Mesothelial cell of epicardium (in vitro differentiated cells): ENCODE results near the gene SLC26A1. TPM values are rescaled to one million over a fixed set of nuclear protein-coding genes. Genes with fewer than 3 reads are reported as not detected.

ENCODE experiments used
- DNase-seq, 2 experiments: peaks; one replicate each; pipeline ENCODE4 v3.0.0; 2021; ENCODE audit warnings: low spot score in 2 of 2; ENCODE audit not compliant: unreplicated experiment in 2 of 2
- H3K27ac Mint-ChIP-seq: 2 replicates; pipeline ENCODE4 v1.8.0; 2021; ENCODE audit warnings: mixed read lengths
- H3K27me3 Mint-ChIP-seq: 2 replicates; pipeline ENCODE4 v1.8.0; 2021; ENCODE audit warnings: low read depth, mixed read lengths
- H3K36me3 Mint-ChIP-seq: 2 replicates; pipeline ENCODE4 v1.8.0; 2021; ENCODE audit warnings: mixed read lengths
- H3K4me1 Mint-ChIP-seq: 2 replicates; pipeline ENCODE4 v1.8.0; 2021; ENCODE audit warnings: mixed read lengths
- H3K4me3 Mint-ChIP-seq: 2 replicates; pipeline ENCODE4 v1.8.0; 2021; ENCODE audit warnings: mild to moderate bottlenecking, moderate library complexity, mixed read lengths
- H3K9me3 Mint-ChIP-seq: 2 replicates; pipeline ENCODE4 v1.8.0; 2021; ENCODE audit warnings: mixed read lengths
- CTCF ChIP-seq: fragments of 200-600 bp; sonication (generic); IDR thresholded peaks from one replicate; pipeline ENCODE4 v1.5.0; 2021; ENCODE audit warnings: antibody characterized with exemption; ENCODE audit not compliant: unreplicated experiment
- total RNA-seq: library from RNA; stranded (reverse); gene quantifications from 3 replicates; pipeline ENCODE4 v1.2.1, GENCODE V29; 2021

The SLC26A1 gene
- total RNA-seq, 1 donor from 2014 or later: 0.63 TPM

GRCh38 chr4:1004071-1004418 is 10.8 kb upstream of the SLC26A1 start:
- Mint-ChIP-seq H3K4me3 (peak overlapping the region; percentile 8), H3K27me3 (peaks cover 84% of the 10 kb centered on the region)
- no peak for TF ChIP-seq CTCF

GRCh38 chr4:1003271-1004070 is 10.3 kb upstream of the SLC26A1 start:
- peaks cover 2% of the 10 kb centered on the region for H3K4me1 Mint-ChIP-seq
- peaks cover 84% of the 10 kb centered on the region for H3K27me3 Mint-ChIP-seq
- no peak for DNase-seq
- no peak for TF ChIP-seq CTCF
- H3K9me3 Mint-ChIP-seq: peaks cover 4% of the 10 kb centered on the region
- H3K36me3 Mint-ChIP-seq: no peaks in the 10 kb centered on the region
- no peak overlapping the region for H3K4me3 Mint-ChIP-seq
- H3K27ac Mint-ChIP-seq: no peak overlapping the region

More at GRCh38 chr4:1004071-1004418, 10.8 kb upstream of the SLC26A1 start:
- DNase-seq: no peak
- H3K9me3 Mint-ChIP-seq: peaks cover 4% of the 10 kb centered on the region
- no peak overlapping the region for H3K27ac Mint-ChIP-seq
- H3K36me3 Mint-ChIP-seq: no peaks in the 10 kb centered on the region
- peaks cover 4% of the 10 kb centered on the region for H3K4me1 Mint-ChIP-seq

GRCh38 chr4:1002631-1003251 is 9.5 kb upstream of the SLC26A1 start:
- H3K9me3 Mint-ChIP-seq: peaks cover 4% of the 10 kb centered on the region
- H3K36me3 Mint-ChIP-seq: no peaks in the 10 kb centered on the region
- DNase-seq: no peak
- no peak for TF ChIP-seq CTCF
- no peak overlapping the region for H3K4me3 Mint-ChIP-seq
- H3K4me1 Mint-ChIP-seq: peaks cover 2% of the 10 kb centered on the region
- H3K27me3 Mint-ChIP-seq: peaks cover 84% of the 10 kb centered on the region
- no peak overlapping the region for H3K27ac Mint-ChIP-seq

GRCh38 chr4:1002131-1002630 is 9.0 kb upstream of the SLC26A1 start:
- H3K36me3 Mint-ChIP-seq: no peaks in the 10 kb centered on the region
- peaks cover 4% of the 10 kb centered on the region for H3K9me3 Mint-ChIP-seq
- no peak overlapping the region for H3K4me3 Mint-ChIP-seq
- H3K27ac Mint-ChIP-seq: no peak overlapping the region
- TF ChIP-seq CTCF: no peak
- H3K4me1 Mint-ChIP-seq: peaks cover 2% of the 10 kb centered on the region
- peaks cover 80% of the 10 kb centered on the region for H3K27me3 Mint-ChIP-seq
- no peak for DNase-seq

GRCh38 chr4:1001561-1002130 is 8.4 kb upstream of the SLC26A1 start:
- Mint-ChIP-seq H3K4me3 (no peak overlapping the region), H3K36me3 (no peaks in the 10 kb centered on the region), H3K27me3 (peaks cover 80% of the 10 kb centered on the region)

More at GRCh38 chr4:1001561-1002130, 8.4 kb upstream of the SLC26A1 start:
- H3K4me1 Mint-ChIP-seq: peaks cover 2% of the 10 kb centered on the region
- no peak overlapping the region for H3K27ac Mint-ChIP-seq
- H3K9me3 Mint-ChIP-seq: no peaks in the 10 kb centered on the region
- no peak for TF ChIP-seq CTCF
- DNase-seq: no peak
